DND-41 (cell line): ENCODE measurements around the gene HCRT.

Experiments
- ATAC-seq: fragments of 200-7000 bp; cut with Tn5 transposase; 3 replicates; pipeline ENCODE4 v1.9.1; 2021; ENCODE audit warnings: low read depth; ENCODE audit not compliant: insufficient read depth
- DNase-seq: peaks from one replicate; pipeline ENCODE4 v3.0.0-alpha.2; 2020
- H2AFZ ChIP-seq: 2 replicates; pipeline ENCODE4 v1.6.0; 2012; ENCODE audit warnings: low read depth, low read length
- H3K27ac ChIP-seq: 2 replicates; pipeline ENCODE4 v1.5.1; 2012; ENCODE audit warnings: low read length, inconsistent platforms
- H3K27me3 ChIP-seq: fragments of 200-600 bp; sonication (generic); 2 replicates; pipeline ENCODE4 v1.6.0; 2012; ENCODE audit warnings: low read length, mild to moderate bottlenecking, inconsistent platforms; ENCODE audit not compliant: insufficient read depth, poor library complexity
- H3K36me3 ChIP-seq: 2 replicates; pipeline ENCODE4 v1.5.1; 2012; ENCODE audit warnings: low read length, inconsistent platforms; ENCODE audit not compliant: insufficient read depth
- H3K4me1 ChIP-seq: 2 replicates; pipeline ENCODE4 v1.5.1; 2012; ENCODE audit warnings: mild to moderate bottlenecking, low read length; ENCODE audit not compliant: insufficient read depth
- H3K4me2 ChIP-seq: 2 replicates; pipeline ENCODE4 v1.6.0; 2012; ENCODE audit warnings: mild to moderate bottlenecking, moderate library complexity, low read length, inconsistent platforms; ENCODE audit not compliant: insufficient read depth
- H3K4me3 ChIP-seq, 2 experiments: fragments of 200-600 bp in 1 of 2; shearing (Covaris generic) in 1 of 2; 2 replicates each; pipeline ENCODE4 v1.5.1; 2012 to 2016; ENCODE audit warnings: inconsistent platforms in 2 of 2, low read length in 2 of 2, mild to moderate bottlenecking in 2 of 2, low read depth in 1 of 2, moderate library complexity in 1 of 2
- H3K79me2 ChIP-seq: 2 replicates; pipeline ENCODE4 v1.6.0; 2012; ENCODE audit warnings: low read length, inconsistent platforms; ENCODE audit not compliant: insufficient read depth
- H3K9ac ChIP-seq: 2 replicates; pipeline ENCODE4 v1.6.0; 2012; ENCODE audit warnings: low read depth, mild to moderate bottlenecking, inconsistent platforms, low read length, moderate library complexity
- H3K9me3 ChIP-seq: 2 replicates; pipeline ENCODE4 v1.5.1; 2012; ENCODE audit warnings: low read length, moderate library complexity, mild to moderate bottlenecking, inconsistent platforms; ENCODE audit not compliant: insufficient read depth, severe bottlenecking
- H4K20me1 ChIP-seq: 2 replicates; pipeline ENCODE4 v1.6.0; 2012; ENCODE audit warnings: low read length; ENCODE audit not compliant: insufficient read depth
- CTCF ChIP-seq: IDR thresholded peaks from 2 replicates; pipeline ENCODE4 v1.5.1; 2012; ENCODE audit warnings: borderline replicate concordance, low read length, moderate library complexity, mild to moderate bottlenecking; ENCODE audit not compliant: poor library complexity, severe bottlenecking; ENCODE audit errors: extremely low read depth
- EZH2 ChIP-seq: IDR thresholded peaks from 3 replicates; pipeline ENCODE4 v1.6.1; 2012; ENCODE audit warnings: borderline replicate concordance, low read depth, mild to moderate bottlenecking, moderate library complexity, low read length, inconsistent platforms; ENCODE audit not compliant: severe bottlenecking

The HCRT gene

GRCh38 chr17:42181851-42182207 is 3.4 kb downstream of the HCRT start:
- Histone ChIP-seq H3K36me3 (no peaks in the 10 kb centered on the region), H3K9ac (no peak overlapping the region), H3K4me3 (no peak overlapping the region), H3K27ac (no peak overlapping the region), H3K9me3 (no peaks in the 10 kb centered on the region), H3K79me2 (no peaks in the 10 kb centered on the region), H4K20me1 (no peaks in the 10 kb centered on the region), H3K27me3 (no peaks in the 10 kb centered on the region), H3K4me1 (peaks cover 26% of the 10 kb centered on the region), H2AFZ (no peak overlapping the region), H3K4me2 (peak overlapping the region; percentile 12; the same call in 1 of the 2 replicates)
- ATAC-seq (no peak), DNase-seq (no peak)
- no peak for TF ChIP-seq EZH2
- no peak for TF ChIP-seq CTCF

GRCh38 chr17:42180922-42181850 is 4.1 kb downstream of the HCRT start, which contains the start of gene KCNH4:
KCNH4 (minus strand) TSS chr17:42181142; CDS start chr17:42180945, 197 bp downstream.
- H3K36me3 ChIP-seq: no peaks in the 10 kb centered on the region
- no peaks in the 10 kb centered on the region for H3K9me3 ChIP-seq
- no peak within 1 kb of the TSS for H3K4me3 ChIP-seq
- ATAC-seq (no peak), DNase-seq (peak; percentile 37)
- no peaks in the 10 kb centered on the region for H3K79me2 ChIP-seq
- H3K27me3 ChIP-seq: no peaks in the 10 kb centered on the region
- H3K27ac ChIP-seq: no peak within 1 kb of the TSS
- no peak within 1 kb of the TSS for H2AFZ ChIP-seq
- H3K4me1 ChIP-seq: peaks cover 26% of the 10 kb centered on the region
- no peak within 1 kb of the TSS for H3K9ac ChIP-seq
- peak within 1 kb of the TSS; percentile 12; the same call in 1 of the 2 replicates for H3K4me2 ChIP-seq
- peak; percentile 20 for TF ChIP-seq CTCF
- no peak for TF ChIP-seq EZH2
- no peaks in the 10 kb centered on the region for H4K20me1 ChIP-seq

GRCh38 chr17:42180411-42180921 is 4.8 kb downstream of the HCRT start:
- Histone ChIP-seq H3K4me2 (no peak overlapping the region), H3K79me2 (no peaks in the 10 kb centered on the region), H2AFZ (no peak overlapping the region), H3K4me3 (no peak overlapping the region), H3K36me3 (no peaks in the 10 kb centered on the region), H3K9me3 (no peaks in the 10 kb centered on the region), H3K4me1 (peaks cover 26% of the 10 kb centered on the region), H3K27me3 (no peaks in the 10 kb centered on the region), H3K9ac (no peak overlapping the region), H4K20me1 (no peaks in the 10 kb centered on the region), H3K27ac (no peak overlapping the region)
- DNase-seq (no peak), ATAC-seq (no peak)
- TF ChIP-seq CTCF: no peak
- TF ChIP-seq EZH2: no peak
